HG03378 (cell line): Measurements from ENCODE around the gene POLR2J2.
"Not testable (repeated sequence)": the region's sequence is repeated elsewhere in the genome, so short reads cannot be mapped to it uniquely, and the experiment has no call there.

Experiments
- ATAC-seq: cut with Tn5 transposase; IDR thresholded peaks from one replicate; pipeline ENCODE4 v1.9.1; 2021; ENCODE audit warnings: mild to moderate bottlenecking, moderate library complexity; ENCODE audit not compliant: unreplicated experiment

POLR2J2 gene

GRCh38 chr7:102673447-102674067 is 2.1 kb upstream of the POLR2J2 start:
- ATAC-seq, result not testable (repeated sequence)

- ATAC-seq, result peak; percentile 20
Measured at GRCh38 chr7:102671956-102672307, 469 bp upstream of the POLR2J2 start.

- ATAC-seq, result not testable (repeated sequence)
Measured at GRCh38 chr7:102667523-102667922, 3.9 kb downstream of the POLR2J2 start.

- ATAC-seq, result not testable (repeated sequence)
Measured at GRCh38 chr7:102666850-102667249, 4.6 kb downstream of the POLR2J2 start.

- ATAC-seq, result not testable (repeated sequence)
Measured at GRCh38 chr7:102664765-102665164, 6.7 kb downstream of the POLR2J2 start.

- ATAC-seq, result not testable (repeated sequence)
Measured at GRCh38 chr7:102649924-102650323, 21.5 kb downstream of the POLR2J2 start, which contains the start of gene SPDYE2B. TSS of gene SPDYE2B (plus strand) at chr7:102650319. CDS start at chr7:102652349, 2,030 bp downstream.

GRCh38 chr7:102647813-102648212 is 23.6 kb downstream of the POLR2J2 start:
- ATAC-seq, result not testable (repeated sequence)

- not testable (repeated sequence) for ATAC-seq
Measured at GRCh38 chr7:102643404-102643803, 28.1 kb downstream of the POLR2J2 start.

GRCh38 chr7:102642691-102643090 is 28.8 kb downstream of the POLR2J2 start, which contains the start of gene UPK3BL1:
TSS of gene UPK3BL1 (minus strand) at chr7:102642791. CDS start at chr7:102642741, 50 bp downstream.
- not testable (repeated sequence) for ATAC-seq

GRCh38 chr7:102638848-102639247 is 32.6 kb downstream of the POLR2J2 start:
- ATAC-seq, result not testable (repeated sequence)

- not testable (repeated sequence) for ATAC-seq
Measured at GRCh38 chr7:102636956-102637355, 34.5 kb downstream of the POLR2J2 start.

- ATAC-seq, result not testable (repeated sequence)
Measured at GRCh38 chr7:102635354-102635753, 36.1 kb downstream of the POLR2J2 start.

GRCh38 chr7:102634299-102634698 is 37.2 kb downstream of the POLR2J2 start:
- not testable (repeated sequence) for ATAC-seq

- ATAC-seq, result not testable (repeated sequence)
Measured at GRCh38 chr7:102630622-102631021, 40.8 kb downstream of the POLR2J2 start.

- not testable (repeated sequence) for ATAC-seq
Measured at GRCh38 chr7:102627271-102627904, 44.1 kb downstream of the POLR2J2 start.

- ATAC-seq, result not testable (repeated sequence)
Measured at GRCh38 chr7:102618122-102618521, 53.3 kb downstream of the POLR2J2 start.

- peak; percentile 21 for ATAC-seq
Measured at GRCh38 chr7:102616507-102617125, 54.8 kb downstream of the POLR2J2 start, which contains the start of gene RASA4. TSS of gene RASA4 (minus strand) at chr7:102616756. CDS start at chr7:102616689, 67 bp downstream.
